Measurements from ENCODE around the gene APC2. TPM values are rescaled to one million over a fixed set of nuclear protein-coding genes. Genes with fewer than 3 reads are reported as not detected.

APC2 gene
- polyA plus RNA-seq, 4 donors = 0.58 to 2.1 (median 0.81) TPM; not detected in 1

DNA sequence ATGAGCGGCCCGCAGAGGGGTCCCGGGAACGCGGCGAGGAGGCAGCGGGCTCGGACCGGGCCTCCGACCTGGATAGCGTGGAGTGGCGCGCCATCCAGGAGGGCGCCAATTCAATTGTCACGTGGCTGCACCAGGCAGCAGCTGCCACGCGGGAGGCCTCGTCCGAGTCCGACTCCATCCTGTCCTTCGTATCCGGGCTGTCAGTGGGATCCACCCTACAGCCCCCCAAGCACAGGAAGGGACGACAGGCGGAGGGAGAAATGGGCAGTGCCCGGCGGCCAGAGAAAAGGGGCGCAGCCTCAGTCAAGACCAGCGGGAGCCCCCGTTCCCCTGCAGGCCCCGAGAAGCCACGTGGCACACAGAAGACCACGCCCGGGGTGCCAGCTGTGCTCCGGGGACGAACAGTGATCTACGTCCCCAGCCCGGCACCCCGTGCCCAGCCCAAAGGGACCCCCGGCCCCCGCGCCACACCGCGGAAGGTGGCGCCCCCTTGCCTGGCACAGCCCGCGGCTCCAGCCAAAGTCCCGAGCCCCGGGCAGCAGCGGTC lies 18.4 kb downstream of the APC2 start:
- no peak for DNase-seq

GRCh38 chr19:1468821-1469254 lies 18.9 kb downstream of the APC2 start:
- Histone ChIP-seq H3K4me3 (ENCODE audit: low read depth in 1 of 3, low read length in 3 of 3) (peak overlapping the region in 2 of 3 donors; percentile 2 to 43), H3K4me1 (ENCODE audit: control insufficient read depth in 3 of 3, insufficient read depth in 2 of 3, low read depth in 1 of 3, low read length in 2 of 3) (peaks cover 8 to 46% (median 8%) of the 10 kb centered on the region in 3 donors), H3K9me3 (ENCODE audit: control insufficient read depth in 2 of 2, insufficient read depth in 1 of 2, low read depth in 1 of 2, low read length in 1 of 2) (no peaks in the 10 kb centered on the region), H3K27me3 (ENCODE audit: control insufficient read depth in 3 of 3, insufficient read depth in 3 of 3, low read length in 3 of 3) (peaks cover 33 to 80% (median 41%) of the 10 kb centered on the region in 3 donors), H3K27ac (ENCODE audit: low read depth in 1 of 3, low read length in 2 of 3) (no peak overlapping the region), H3K36me3 (ENCODE audit: control insufficient read depth in 3 of 3, insufficient read depth in 2 of 3, low read depth in 1 of 3, low read length in 3 of 3) (peaks cover 0 to 4% (median 0%) of the 10 kb centered on the region in 3 donors)
- 2 to 3% (median 2%) methylated on average over 26 to 47 of the region's 47 CpGs for WGBS, 3 donors
- no peak for FAIRE-seq
- peak in 1 of 2 donors; percentile 54 for DNase-seq

More for the DNA sequence above, 18.4 kb downstream of the APC2 start:
- WGBS, 3 donors = 4 to 9% (median 8%) methylated on average over 21 to 49 of the region's 49 CpGs
- Histone ChIP-seq H3K9me3 (ENCODE audit: control insufficient read depth in 2 of 2, insufficient read depth in 1 of 2, low read depth in 1 of 2, low read length in 1 of 2) (no peaks in the 10 kb centered on the region), H3K4me3 (ENCODE audit: low read depth in 1 of 3, low read length in 3 of 3) (peak overlapping the region in 1 of 3 donors; percentile 43), H3K36me3 (ENCODE audit: control insufficient read depth in 3 of 3, insufficient read depth in 2 of 3, low read depth in 1 of 3, low read length in 3 of 3) (no peaks in the 10 kb centered on the region), H3K27ac (ENCODE audit: low read depth in 1 of 3, low read length in 2 of 3) (no peak overlapping the region), H3K4me1 (ENCODE audit: control insufficient read depth in 3 of 3, insufficient read depth in 2 of 3, low read depth in 1 of 3, low read length in 2 of 3) (peaks cover 8 to 46% (median 8%) of the 10 kb centered on the region in 3 donors), H3K27me3 (ENCODE audit: control insufficient read depth in 3 of 3, insufficient read depth in 3 of 3, low read length in 3 of 3) (peaks cover 33 to 80% (median 41%) of the 10 kb centered on the region in 3 donors)
- no peak for FAIRE-seq

DNA sequence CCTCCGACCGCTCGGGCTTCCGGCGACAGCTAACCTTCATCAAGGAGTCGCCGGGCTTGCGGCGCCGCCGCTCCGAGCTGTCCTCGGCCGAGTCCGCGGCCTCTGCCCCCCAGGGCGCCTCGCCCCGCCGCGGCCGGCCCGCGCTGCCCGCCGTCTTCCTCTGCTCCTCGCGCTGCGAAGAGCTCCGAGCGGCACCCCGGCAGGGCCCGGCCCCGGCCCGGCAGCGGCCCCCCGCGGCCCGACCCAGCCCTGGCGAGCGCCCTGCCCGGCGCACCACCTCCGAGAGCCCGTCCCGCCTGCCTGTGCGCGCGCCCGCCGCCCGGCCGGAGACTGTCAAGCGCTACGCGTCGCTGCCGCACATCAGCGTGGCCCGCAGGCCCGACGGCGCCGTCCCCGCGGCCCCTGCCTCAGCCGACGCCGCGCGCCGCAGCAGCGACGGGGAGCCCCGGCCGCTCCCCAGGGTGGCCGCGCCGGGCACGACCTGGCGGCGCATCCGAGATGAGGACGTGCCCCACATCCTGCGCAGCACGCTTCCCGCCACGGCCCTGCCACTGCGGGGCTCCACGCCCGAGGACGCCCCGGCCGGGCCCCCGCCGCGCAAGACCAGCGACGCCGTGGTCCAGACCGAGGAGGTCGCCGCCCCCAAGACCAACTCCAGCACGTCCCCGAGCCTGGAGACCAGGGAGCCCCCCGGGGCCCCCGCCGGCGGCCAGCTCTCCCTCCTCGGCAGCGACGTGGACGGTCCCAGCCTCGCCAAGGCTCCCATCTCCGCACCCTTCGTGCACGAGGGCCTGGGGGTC lies 19.5 kb downstream of the APC2 start:
- H3K4me3 ChIP-seq (ENCODE audit: low read depth in 1 of 3, low read length in 3 of 3) = peak overlapping the region in 1 of 3 donors; percentile 43
- peaks cover 0 to 10% (median 0%) of the 10 kb centered on the region in 3 donors for H3K36me3 ChIP-seq (ENCODE audit: control insufficient read depth in 3 of 3, insufficient read depth in 2 of 3, low read depth in 1 of 3, low read length in 3 of 3)

DNA sequence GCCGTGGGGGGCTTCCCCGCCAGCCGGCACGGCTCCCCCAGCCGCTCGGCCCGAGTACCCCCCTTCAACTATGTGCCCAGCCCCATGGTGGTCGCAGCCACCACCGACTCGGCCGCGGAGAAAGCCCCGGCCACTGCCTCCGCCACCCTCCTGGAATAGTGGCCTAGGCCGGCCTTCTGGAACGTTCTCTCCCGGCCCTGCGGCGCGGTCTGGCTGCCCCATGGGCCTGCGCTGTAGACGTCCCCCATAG lies 20.1 kb downstream of the APC2 start:
- Histone ChIP-seq H3K27me3 (ENCODE audit: control insufficient read depth in 3 of 3, insufficient read depth in 3 of 3, low read length in 3 of 3) (peaks cover 33 to 73% (median 41%) of the 10 kb centered on the region in 3 donors), H3K36me3 (ENCODE audit: control insufficient read depth in 3 of 3, insufficient read depth in 2 of 3, low read depth in 1 of 3, low read length in 3 of 3) (peaks cover 0 to 15% (median 0%) of the 10 kb centered on the region in 3 donors), H3K27ac (ENCODE audit: low read depth in 1 of 3, low read length in 2 of 3) (no peak overlapping the region), H3K4me3 (ENCODE audit: low read depth in 1 of 3, low read length in 3 of 3) (peak overlapping the region in 1 of 3 donors; percentile 43), H3K9me3 (ENCODE audit: control insufficient read depth in 2 of 2, insufficient read depth in 1 of 2, low read depth in 1 of 2, low read length in 1 of 2) (no peaks in the 10 kb centered on the region), H3K4me1 (ENCODE audit: control insufficient read depth in 3 of 3, insufficient read depth in 2 of 3, low read depth in 1 of 3, low read length in 2 of 3) (peaks cover 8 to 46% (median 8%) of the 10 kb centered on the region in 3 donors)
- FAIRE-seq (no peak), DNase-seq (no peak)
- 1 to 8% (median 3%) methylated on average over 10 to 22 of the region's 22 CpGs for WGBS, 3 donors

More for the DNA sequence above, 19.5 kb downstream of the APC2 start:
- whole genome bisulfite sequencing, 3 donors = 1 to 3% (median 2%) methylated on average over 65 to 117 of the region's 117 CpGs
- Histone ChIP-seq H3K27me3 (ENCODE audit: control insufficient read depth in 3 of 3, insufficient read depth in 3 of 3, low read length in 3 of 3) (peaks cover 33 to 77% (median 41%) of the 10 kb centered on the region in 3 donors), H3K9me3 (ENCODE audit: control insufficient read depth in 2 of 2, insufficient read depth in 1 of 2, low read depth in 1 of 2, low read length in 1 of 2) (no peaks in the 10 kb centered on the region), H3K4me1 (ENCODE audit: control insufficient read depth in 3 of 3, insufficient read depth in 2 of 3, low read depth in 1 of 3, low read length in 2 of 3) (peaks cover 8 to 46% (median 8%) of the 10 kb centered on the region in 3 donors), H3K27ac (ENCODE audit: low read depth in 1 of 3, low read length in 2 of 3) (no peak overlapping the region)
- FAIRE-seq (no peak), DNase-seq (peak in 1 of 2 donors; percentile 59)

DNA sequence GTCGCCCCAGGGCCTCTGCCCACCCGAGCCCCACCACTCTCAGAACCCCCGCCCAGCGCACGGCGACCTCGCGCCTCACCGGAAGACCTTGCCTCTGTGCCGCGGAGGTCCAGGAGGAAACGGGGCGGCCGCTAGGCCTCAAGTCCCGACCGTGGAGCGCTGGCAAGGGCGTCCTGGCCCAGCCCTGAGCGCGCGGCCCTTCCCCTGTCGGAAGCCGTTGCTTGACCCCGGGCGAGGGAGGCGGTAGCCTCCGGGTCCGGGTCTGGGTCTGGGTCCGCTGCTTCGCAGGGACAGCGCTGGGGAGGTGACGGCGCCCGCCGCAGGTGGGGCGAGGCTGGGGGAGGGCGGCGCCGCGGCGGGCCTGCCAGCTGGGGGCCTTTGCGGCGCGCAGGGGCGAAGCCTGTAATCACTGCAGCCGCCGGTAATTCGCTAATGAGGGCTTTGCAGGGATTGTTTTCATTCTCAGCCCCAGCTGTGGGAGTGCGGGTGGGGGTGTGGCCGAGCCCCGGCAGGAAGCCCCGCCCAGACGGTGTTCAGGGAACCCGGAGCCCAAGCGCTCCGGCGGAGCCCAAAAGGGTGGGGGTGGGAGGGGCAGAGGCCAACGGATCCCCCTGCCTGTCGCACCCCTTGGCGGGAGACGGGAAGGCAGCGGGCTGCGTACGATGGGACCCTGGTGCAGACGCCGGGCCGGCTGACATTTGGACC lies 20.5 kb downstream of the APC2 start:
- Histone ChIP-seq H3K36me3 (ENCODE audit: control insufficient read depth in 3 of 3, insufficient read depth in 2 of 3, low read depth in 1 of 3, low read length in 3 of 3) (peaks cover 0 to 20% (median 0%) of the 10 kb centered on the region in 3 donors), H3K27me3 (ENCODE audit: control insufficient read depth in 3 of 3, insufficient read depth in 3 of 3, low read length in 3 of 3) (peaks cover 33 to 70% (median 36%) of the 10 kb centered on the region in 3 donors), H3K4me1 (ENCODE audit: control insufficient read depth in 3 of 3, insufficient read depth in 2 of 3, low read depth in 1 of 3, low read length in 2 of 3) (peaks cover 8 to 46% (median 8%) of the 10 kb centered on the region in 3 donors), H3K27ac (ENCODE audit: low read depth in 1 of 3, low read length in 2 of 3) (no peak overlapping the region), H3K4me3 (ENCODE audit: low read depth in 1 of 3, low read length in 3 of 3) (peak overlapping the region; percentile 3 to 43 (median 18)), H3K9me3 (ENCODE audit: control insufficient read depth in 2 of 2, insufficient read depth in 1 of 2, low read depth in 1 of 2, low read length in 1 of 2) (no peaks in the 10 kb centered on the region)
- FAIRE-seq = no peak
- peak; percentile 43 to 57 for DNase-seq
- WGBS, 3 donors = 1% methylated on average over 52 to 67 of the region's 67 CpGs

DNA sequence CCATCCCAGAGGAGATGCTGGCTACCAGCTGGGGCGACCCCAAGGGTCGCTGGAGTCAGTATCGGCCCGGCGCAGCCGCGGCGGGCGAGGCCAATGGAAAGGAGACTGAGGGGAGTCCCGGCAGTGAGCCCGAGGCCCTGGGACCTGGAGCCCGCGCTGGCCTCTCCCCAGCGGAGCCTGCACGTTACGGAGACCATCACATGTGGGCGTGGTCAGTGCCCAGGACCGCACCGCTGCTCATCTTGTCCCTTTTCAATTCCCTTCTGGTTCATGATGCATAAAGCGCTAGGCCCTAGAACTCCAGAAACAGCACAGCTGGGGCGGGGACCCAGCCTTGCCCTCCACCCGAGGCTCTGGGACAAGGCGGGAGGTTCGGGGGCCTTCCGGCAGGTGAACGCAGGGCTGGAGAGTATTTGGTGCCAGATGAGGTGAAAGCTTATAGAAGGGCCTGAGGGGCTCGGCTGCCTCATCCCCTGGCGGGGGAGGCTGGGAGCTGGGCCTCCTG lies 21.1 kb downstream of the APC2 start:
- Histone ChIP-seq H3K27me3 (ENCODE audit: control insufficient read depth in 3 of 3, insufficient read depth in 3 of 3, low read length in 3 of 3) (peaks cover 33 to 65% (median 34%) of the 10 kb centered on the region in 3 donors), H3K36me3 (ENCODE audit: control insufficient read depth in 3 of 3, insufficient read depth in 2 of 3, low read depth in 1 of 3, low read length in 3 of 3) (peaks cover 0 to 26% (median 2%) of the 10 kb centered on the region in 3 donors), H3K4me1 (ENCODE audit: control insufficient read depth in 3 of 3, insufficient read depth in 2 of 3, low read depth in 1 of 3, low read length in 2 of 3) (peaks cover 8 to 46% (median 8%) of the 10 kb centered on the region in 3 donors), H3K27ac (ENCODE audit: low read depth in 1 of 3, low read length in 2 of 3) (no peak overlapping the region), H3K9me3 (ENCODE audit: control insufficient read depth in 2 of 2, insufficient read depth in 1 of 2, low read depth in 1 of 2, low read length in 1 of 2) (no peaks in the 10 kb centered on the region), H3K4me3 (ENCODE audit: low read depth in 1 of 3, low read length in 3 of 3) (peak overlapping the region; percentile 3 to 43 (median 18))
- peak in 1 of 2 donors; percentile 47 for DNase-seq
- FAIRE-seq = no peak
- 1 to 6% (median 5%) methylated on average over 21 to 28 of the region's 28 CpGs for WGBS, 3 donors

- FAIRE-seq = no peak
- Histone ChIP-seq H3K27me3 (ENCODE audit: control insufficient read depth in 3 of 3, insufficient read depth in 3 of 3, low read length in 3 of 3) (peaks cover 28 to 59% (median 29%) of the 10 kb centered on the region in 3 donors), H3K36me3 (ENCODE audit: control insufficient read depth in 3 of 3, insufficient read depth in 2 of 3, low read depth in 1 of 3, low read length in 3 of 3) (peaks cover 0 to 31% (median 5%) of the 10 kb centered on the region in 3 donors), H3K4me1 (ENCODE audit: control insufficient read depth in 3 of 3, insufficient read depth in 2 of 3, low read depth in 1 of 3, low read length in 2 of 3) (peaks cover 8 to 41% (median 8%) of the 10 kb centered on the region in 3 donors), H3K27ac (ENCODE audit: low read depth in 1 of 3, low read length in 2 of 3) (no peak overlapping the region), H3K9me3 (ENCODE audit: control insufficient read depth in 2 of 2, insufficient read depth in 1 of 2, low read depth in 1 of 2, low read length in 1 of 2) (no peaks in the 10 kb centered on the region), H3K4me3 (ENCODE audit: low read depth in 1 of 3, low read length in 3 of 3) (peak overlapping the region in 1 of 3 donors; percentile 43)
- DNase-seq = peak in 1 of 2 donors; percentile 33
- 10 to 22% (median 16%) methylated on average over 23 to 24 of the region's 24 CpGs for WGBS, 3 donors
These were observed 21.7 kb downstream of the APC2 start for GRCh38 chr19:1471515-1472160.

Data from small intestine (tissue), 7 donors.